ENCODE measurements around the gene HTR1D.
"Not testable (repeated sequence)": the region's sequence is repeated elsewhere in the genome, so short reads cannot be mapped to it uniquely, and the experiment has no call there.

Gene HTR1D

DNA sequence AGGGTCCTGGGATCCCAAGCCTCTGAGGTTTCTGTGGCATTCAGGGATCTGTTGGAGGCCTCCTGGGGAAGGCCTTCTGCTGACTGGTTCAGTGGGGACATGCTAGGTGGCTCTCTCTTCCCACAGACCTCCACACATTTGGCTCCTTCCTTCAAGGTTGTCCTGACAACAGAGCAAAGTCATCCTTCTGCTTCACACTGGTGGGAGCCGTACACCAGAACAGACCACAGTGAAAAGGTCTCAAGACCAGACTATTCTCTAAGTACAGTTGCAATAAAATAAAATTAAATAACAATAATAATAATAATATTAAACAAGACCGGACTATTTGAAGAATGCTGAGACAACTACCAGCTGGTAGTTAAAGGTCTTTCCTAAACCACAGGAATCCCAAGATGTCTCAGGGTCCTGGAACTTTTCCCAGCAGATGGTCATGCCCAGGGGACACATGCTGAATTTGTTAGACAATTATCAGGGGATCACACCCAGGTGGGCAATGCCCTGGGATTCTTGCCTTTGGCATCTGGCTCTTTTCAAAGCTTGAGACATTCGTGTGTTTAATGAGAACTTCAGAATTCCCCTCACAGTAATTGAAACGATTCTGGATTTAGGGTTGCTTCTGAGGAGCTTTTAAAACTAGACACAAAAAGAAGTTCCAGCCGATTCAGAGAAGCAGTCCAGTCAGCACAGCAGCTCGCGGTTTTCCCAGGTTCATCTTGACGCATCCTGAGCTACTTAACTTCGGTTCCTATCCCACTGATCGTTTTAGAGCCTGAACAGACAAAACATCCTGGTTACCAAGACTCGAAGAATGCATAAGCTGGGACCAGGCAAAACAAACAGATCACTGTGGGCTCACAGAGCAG lies 22.9 kb downstream of the HTR1D start:
- H3K4me1 ChIP-seq: peaks cover 0 to 16% (median 3%) of the 10 kb centered on the region in 10 experiments; a peak in 8 of 20 replicates
- H3K4me2 ChIP-seq: no peak overlapping the region; a peak in 1 of 22 replicates
- no peaks in the 10 kb centered on the region for H3K27me3 ChIP-seq
- H3K27ac ChIP-seq: peak overlapping the region in 3 of 11 experiments; percentile 34 to 49 (median 39); a peak in 4 of 22 replicates
- no peaks in the 10 kb centered on the region for H3K36me3 ChIP-seq
- no peaks in the 10 kb centered on the region for H4K20me1 ChIP-seq
- H3K4me3 ChIP-seq: no peak overlapping the region
- no peaks in the 10 kb centered on the region for H3K9me3 ChIP-seq (replicated peaks in 1 of 11)
- no peak for TF ChIP-seq Cebpa-rat (IDR thresholded peaks at IDR 0.05)
- H3K9ac ChIP-seq: peak overlapping the region in 1 of 11 experiments; percentile 3; a peak in 2 of 22 replicates

DNA sequence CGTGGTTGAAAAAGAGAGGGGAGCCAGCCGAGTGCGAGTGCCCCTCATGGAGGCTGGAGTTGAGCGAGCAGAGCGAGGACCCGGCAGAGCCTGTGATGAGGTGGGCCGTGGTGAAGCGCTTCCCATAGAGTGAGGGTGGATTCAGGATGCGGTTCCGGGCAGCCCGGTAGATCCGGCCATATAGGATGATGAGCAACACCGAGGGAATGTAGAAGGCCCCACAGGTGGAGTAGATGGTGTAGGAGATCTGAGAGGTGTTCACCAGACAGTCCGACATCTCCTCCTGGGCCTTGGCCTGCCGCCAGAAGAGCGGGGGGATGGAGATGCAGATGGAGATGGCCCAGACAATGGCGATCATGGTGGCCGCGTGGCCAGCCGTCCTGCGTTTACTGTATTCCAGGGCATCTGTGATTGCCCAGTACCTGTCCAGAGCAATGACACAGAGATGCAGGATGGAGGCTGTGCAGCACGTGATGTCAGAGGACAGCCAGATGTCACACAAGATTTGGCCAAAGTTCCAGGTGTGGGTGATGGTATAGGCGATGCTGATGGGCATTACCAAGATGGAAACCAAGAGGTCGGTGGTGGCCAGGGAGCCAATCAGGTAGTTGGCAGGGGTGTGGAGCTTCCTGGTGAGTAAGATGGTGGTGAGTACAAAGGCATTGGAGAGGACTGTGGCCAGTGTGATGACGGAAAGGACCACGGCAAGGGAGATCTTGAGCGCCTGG lies 23.7 kb downstream of the HTR1D start:
- Histone ChIP-seq H3K4me2 (no peak overlapping the region), H3K36me3 (no peaks in the 10 kb centered on the region), H3K27ac (peak overlapping the region in 1 of 11 experiments; percentile 0; a peak in 1 of 22 replicates), H3K27me3 (no peaks in the 10 kb centered on the region), H4K20me1 (no peaks in the 10 kb centered on the region), H3K4me3 (no peak overlapping the region), H3K9me3 (replicated peaks in 1 of 11) (no peaks in the 10 kb centered on the region), H3K4me1 (peaks cover 0 to 22% (median 9%) of the 10 kb centered on the region in 10 experiments; a peak in 10 of 20 replicates), H3K9ac (no peak overlapping the region)
- TF ChIP-seq Cebpa-rat (IDR thresholded peaks at IDR 0.05): no peak

DNA sequence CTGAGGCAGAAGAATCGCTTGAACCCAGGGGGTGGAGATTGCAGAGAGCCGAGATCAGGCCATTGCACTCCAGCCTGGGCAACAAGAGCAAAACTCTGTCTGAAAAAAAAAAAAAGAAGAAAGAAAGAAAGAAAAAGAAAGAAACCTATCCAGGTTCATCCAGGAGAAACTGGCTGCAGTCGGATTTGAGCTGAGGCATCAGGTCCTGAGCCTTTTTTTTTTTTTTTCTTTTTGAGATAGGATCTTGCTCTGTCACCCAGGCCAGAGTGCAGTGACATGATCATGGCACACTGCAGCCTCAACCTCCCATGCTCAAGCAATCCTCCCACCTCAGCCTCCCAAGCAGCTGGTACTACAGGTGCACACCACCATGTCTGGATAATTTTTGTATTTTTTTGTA lies 26.1 kb downstream of the HTR1D start:
- no peaks in the 10 kb centered on the region for H4K20me1 ChIP-seq
- H3K27me3 ChIP-seq: no peaks in the 10 kb centered on the region
- H3K36me3 ChIP-seq: no peaks in the 10 kb centered on the region
- no peaks in the 10 kb centered on the region for H3K9me3 ChIP-seq (replicated peaks in 1 of 11)
- H3K4me3 ChIP-seq: no peak overlapping the region
- H3K27ac ChIP-seq: no peak overlapping the region
- TF ChIP-seq Cebpa-rat (IDR thresholded peaks at IDR 0.05): no peak
- no peak overlapping the region for H3K9ac ChIP-seq
- H3K4me1 ChIP-seq: peaks cover 0 to 38% (median 22%) of the 10 kb centered on the region in 10 experiments; a peak in 16 of 20 replicates
- H3K4me2 ChIP-seq: no peak overlapping the region

DNA sequence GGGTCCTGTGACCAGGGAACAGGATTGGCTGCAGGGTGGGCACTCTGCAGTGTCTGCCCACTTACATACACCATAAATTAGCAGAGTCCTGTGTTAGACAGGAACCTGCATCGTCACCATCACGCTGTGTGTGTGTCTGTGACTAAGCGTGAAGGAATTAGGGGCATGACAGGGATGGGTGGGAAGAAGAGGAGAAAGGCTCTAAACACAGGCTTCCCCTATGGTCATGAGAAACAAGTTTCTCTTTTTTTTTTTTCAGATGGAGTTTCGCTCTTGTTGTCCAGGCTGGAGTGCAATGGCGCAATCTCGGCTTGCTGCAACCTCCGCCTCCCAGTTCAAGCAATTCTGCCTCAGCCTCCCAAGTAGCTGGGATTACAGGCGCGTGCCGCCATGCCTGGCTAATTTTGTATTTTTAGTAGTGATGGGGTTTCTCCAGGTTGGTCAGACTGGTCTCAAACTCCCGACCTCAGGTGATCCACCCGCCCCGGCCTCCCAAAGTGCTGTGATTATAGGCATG lies 28.3 kb downstream of the HTR1D start:
- peak in 3 of 11 experiments; percentile 10 to 57 (median 30); a peak in 3 of 22 replicates for TF ChIP-seq Cebpa-rat (IDR thresholded peaks at IDR 0.05)
- peak overlapping the region in 4 of 11 experiments; percentile 50 to 57 (median 54); a peak in 4 of 22 replicates for H3K27ac ChIP-seq

DNA sequence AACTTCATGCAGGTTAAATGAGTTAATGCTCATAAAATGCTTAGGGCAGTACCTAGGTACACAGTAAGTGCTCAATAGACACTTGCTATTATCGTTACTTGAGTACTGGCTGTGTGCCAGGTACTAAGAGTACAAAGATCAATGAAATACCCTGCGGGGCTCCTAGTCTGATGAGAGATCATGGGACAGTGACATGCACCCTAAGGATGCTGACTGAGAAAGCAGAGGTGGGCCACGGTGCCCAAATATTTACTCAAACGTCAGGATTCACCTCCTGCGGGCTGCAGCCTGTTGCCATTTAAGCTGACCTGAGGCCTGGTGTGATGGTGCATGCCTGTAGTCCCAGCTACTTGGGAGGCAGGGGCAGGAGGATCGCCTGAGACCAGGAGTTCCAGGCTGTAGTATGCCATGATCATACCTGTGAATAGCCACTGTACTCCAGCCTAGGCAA lies 28.8 kb downstream of the HTR1D start:
- H3K27ac ChIP-seq: peak overlapping the region in 4 of 11 experiments; percentile 50 to 57 (median 54); a peak in 4 of 22 replicates
- H3K36me3 ChIP-seq: no peaks in the 10 kb centered on the region
- peaks cover 8 to 36% (median 31%) of the 10 kb centered on the region in 10 experiments for H3K4me1 ChIP-seq
- H4K20me1 ChIP-seq: no peaks in the 10 kb centered on the region
- H3K27me3 ChIP-seq: no peaks in the 10 kb centered on the region
- TF ChIP-seq Cebpa-rat (IDR thresholded peaks at IDR 0.05): no peak
- H3K9ac ChIP-seq: peak overlapping the region in 1 of 11 experiments; percentile 0; a peak in 2 of 22 replicates
- H3K4me3 ChIP-seq: no peak overlapping the region
- no peaks in the 10 kb centered on the region for H3K9me3 ChIP-seq (replicated peaks in 1 of 11)
- H3K4me2 ChIP-seq: peak overlapping the region in 9 of 11 experiments; percentile 10 to 70 (median 51); a peak in 13 of 22 replicates

More for the DNA sequence above, 28.3 kb downstream of the HTR1D start:
- H3K9me3 ChIP-seq (replicated peaks in 1 of 11); H3K4me3 ChIP-seq; H3K36me3 ChIP-seq; H3K27me3 ChIP-seq; H4K20me1 ChIP-seq: not testable (repeated sequence)
- peak overlapping the region in 4 of 11 experiments; percentile 10 to 65 (median 62); a peak in 6 of 22 replicates for H3K4me2 ChIP-seq
- peaks cover 6 to 32% (median 26%) of the 10 kb centered on the region in 10 experiments for H3K4me1 ChIP-seq
- H3K9ac ChIP-seq: peak overlapping the region in 1 of 11 experiments; percentile 0; a peak in 1 of 22 replicates

DNA sequence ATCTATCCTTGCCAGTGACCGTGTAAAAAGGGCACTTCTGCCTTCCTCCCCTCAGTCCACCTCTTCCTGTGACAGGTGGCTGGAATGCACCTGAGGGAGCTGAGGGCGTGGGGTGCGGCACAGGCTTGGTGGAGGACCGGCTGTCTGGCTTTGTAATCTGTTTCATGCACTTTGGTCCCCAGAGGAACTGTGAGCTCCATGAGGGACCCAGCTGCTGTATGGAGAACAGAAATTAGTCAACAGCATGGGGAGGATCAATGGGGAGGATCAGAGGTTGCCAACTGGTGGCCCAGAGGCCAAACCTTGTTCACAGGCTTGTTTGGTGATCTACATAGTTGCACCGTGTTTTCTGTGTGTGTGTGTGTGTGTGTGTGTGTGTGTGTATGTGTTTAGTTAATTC lies 29.7 kb downstream of the HTR1D start:
- Histone ChIP-seq H3K4me3 (no peak overlapping the region), H3K9ac (peak overlapping the region in 4 of 11 experiments; percentile 0 to 21 (median 16); a peak in 4 of 22 replicates), H3K36me3 (no peaks in the 10 kb centered on the region), H3K4me2 (peak overlapping the region in 9 of 11 experiments; percentile 10 to 70 (median 51); a peak in 18 of 22 replicates), H3K27ac (peak overlapping the region in 5 of 11 experiments; percentile 8 to 57 (median 53); a peak in 5 of 22 replicates), H3K9me3 (replicated peaks in 1 of 11) (no peaks in the 10 kb centered on the region), H3K4me1 (peaks cover 8 to 44% (median 34%) of the 10 kb centered on the region in 10 experiments), H3K27me3 (no peaks in the 10 kb centered on the region), H4K20me1 (no peaks in the 10 kb centered on the region)
- no peak for TF ChIP-seq Cebpa-rat (IDR thresholded peaks at IDR 0.05)

DNA sequence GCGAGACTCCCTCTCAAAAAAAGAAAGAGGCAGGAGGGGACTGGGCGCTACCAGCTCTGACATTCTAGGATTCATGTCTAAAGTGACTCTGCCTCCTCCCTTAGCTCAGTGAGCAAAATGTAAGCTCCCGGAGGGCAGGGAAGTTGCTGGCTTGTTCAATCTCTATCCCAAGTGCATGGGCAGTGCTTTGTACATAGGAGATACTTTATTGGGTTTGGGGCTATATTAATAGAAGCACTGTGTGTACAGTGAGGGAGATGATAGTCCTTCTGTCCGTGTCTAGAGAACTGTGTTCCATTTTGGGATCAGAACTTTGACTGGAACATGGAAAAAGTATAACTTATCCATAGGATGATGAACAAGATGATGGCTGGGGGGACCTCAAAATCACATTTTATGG lies 31.9 kb downstream of the HTR1D start:
- Histone ChIP-seq H3K9ac (peak overlapping the region in 2 of 11 experiments; percentile 45 to 58; a peak in 2 of 22 replicates), H4K20me1 (no peaks in the 10 kb centered on the region), H3K27ac (peak overlapping the region in 4 of 11 experiments; percentile 49 to 93 (median 54); a peak in 5 of 22 replicates), H3K27me3 (no peaks in the 10 kb centered on the region), H3K4me2 (0 out of 22 replicates have a peak overlapping the region, but pooled peaks of 1 of the 11 experiments have one; percentile 57), H3K36me3 (no peaks in the 10 kb centered on the region), H3K9me3 (replicated peaks in 1 of 11) (no peaks in the 10 kb centered on the region), H3K4me3 (no peak overlapping the region), H3K4me1 (peaks cover 15 to 66% (median 45%) of the 10 kb centered on the region in 10 experiments)
- no peak for TF ChIP-seq Cebpa-rat (IDR thresholded peaks at IDR 0.05)

DNA sequence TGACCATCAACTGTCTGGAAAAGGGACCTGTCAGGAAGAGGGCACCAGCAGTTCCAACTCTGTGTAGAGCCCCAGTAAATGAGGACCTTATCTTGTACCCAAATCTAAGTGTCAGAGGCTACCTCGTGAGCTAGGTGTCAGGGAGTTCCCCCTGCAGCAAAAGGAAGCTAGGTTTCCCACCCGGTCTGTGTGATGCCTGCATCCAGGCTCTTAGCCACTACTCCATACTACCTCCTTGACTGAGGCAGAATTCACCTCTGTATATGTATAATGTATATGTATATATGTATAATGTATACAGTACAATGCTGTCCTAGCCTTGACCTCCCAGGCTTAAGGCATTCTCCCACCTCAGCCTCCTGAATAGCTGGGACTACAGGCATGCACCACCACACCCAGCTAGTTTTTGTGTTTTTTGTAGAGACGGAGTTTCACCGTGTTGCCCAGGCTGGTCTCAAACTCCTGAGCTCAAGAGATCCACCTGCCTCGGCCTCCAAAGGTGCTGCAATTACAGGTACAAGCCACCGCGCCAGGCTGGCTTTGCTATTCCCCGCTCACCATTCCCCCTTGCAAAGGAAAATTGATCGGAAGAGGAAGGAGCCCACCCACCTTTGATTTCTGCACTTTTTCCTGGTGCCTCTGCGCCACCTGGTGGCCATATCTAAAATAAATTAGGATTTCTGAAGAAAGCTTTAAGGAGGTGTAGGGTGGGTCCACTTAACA lies 32.9 kb downstream of the HTR1D start:
- H3K9ac ChIP-seq: peak overlapping the region in 10 of 11 experiments; percentile 22 to 61 (median 45); a peak in 14 of 22 replicates
- no peaks in the 10 kb centered on the region for H3K36me3 ChIP-seq
- H3K4me2 ChIP-seq: peak overlapping the region; percentile 57 to 89 (median 75)
- no peak for TF ChIP-seq Cebpa-rat (IDR thresholded peaks at IDR 0.05)
- H3K4me3 ChIP-seq: peak overlapping the region in 5 of 10 experiments; percentile 27 to 59 (median 40); a peak in 8 of 20 replicates
- no peaks in the 10 kb centered on the region for H4K20me1 ChIP-seq
- no peaks in the 10 kb centered on the region for H3K27me3 ChIP-seq
- peaks cover 25 to 76% (median 55%) of the 10 kb centered on the region in 10 experiments for H3K4me1 ChIP-seq
- no peaks in the 10 kb centered on the region for H3K9me3 ChIP-seq (replicated peaks in 1 of 11)
- H3K27ac ChIP-seq: peak overlapping the region in 5 of 11 experiments; percentile 15 to 95 (median 57); a peak in 10 of 22 replicates

All from BLaER1 treated with 17β-estradiol and CSF1 and Interleukin-3, amounts not matched to agents 10 nM and 100 nM (cell line).